Urothelium cell line (cell line): ENCODE data around the gene LRP2.

Experiments used
- DNase-seq: peaks from one replicate; pipeline ENCODE4 v3.0.0; 2011; ENCODE audit warnings: low spot score, mixed read lengths
- FAIRE-seq: peaks from 2 replicates; lab custom pipeline; 2011; peaks lifted over from hg19 to GRCh38; lab: Jason Lieb, UNC

LRP2 gene

DNA sequence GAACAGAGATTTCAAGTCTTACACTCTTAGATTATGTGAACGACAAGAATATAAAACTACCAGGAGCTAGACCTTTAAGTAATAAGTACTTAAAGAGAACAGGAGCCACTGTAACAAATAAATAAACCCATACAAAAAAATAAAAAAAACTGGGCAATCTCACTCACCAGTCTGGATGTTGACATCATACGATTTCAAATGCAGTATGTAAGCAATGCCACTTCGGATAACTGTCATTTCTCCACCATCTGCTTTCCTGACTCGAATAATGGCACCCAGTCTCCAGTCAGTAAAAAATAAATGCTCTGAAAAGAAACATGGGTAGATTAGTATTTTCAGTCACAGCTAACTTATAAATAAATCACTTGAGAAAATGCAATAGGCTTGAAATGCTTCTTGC lies 115.1 kb downstream of the LRP2 start:
- no peak for FAIRE-seq

DNA sequence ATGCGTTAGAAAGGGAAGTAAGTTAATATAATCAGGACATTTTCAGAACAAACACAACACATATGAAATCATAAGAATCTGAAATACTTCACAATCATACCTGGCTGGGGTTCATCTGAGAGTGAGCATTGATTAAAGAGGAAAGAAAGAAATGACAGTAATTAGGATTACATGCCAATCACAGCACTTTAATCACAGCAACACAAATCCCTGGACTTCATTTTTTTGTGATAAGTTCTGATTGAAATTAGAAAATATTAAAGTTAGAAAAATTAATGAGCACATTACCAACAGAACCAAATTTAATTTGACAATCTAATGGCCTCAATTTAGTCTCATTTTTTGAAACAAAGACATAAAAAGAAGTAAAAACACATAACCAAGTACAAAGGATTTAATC lies 121.9 kb downstream of the LRP2 start:
- no peak for FAIRE-seq
- DNase-seq: no peak

More for the DNA sequence above, 115.1 kb downstream of the LRP2 start:
- DNase-seq: no peak

DNA sequence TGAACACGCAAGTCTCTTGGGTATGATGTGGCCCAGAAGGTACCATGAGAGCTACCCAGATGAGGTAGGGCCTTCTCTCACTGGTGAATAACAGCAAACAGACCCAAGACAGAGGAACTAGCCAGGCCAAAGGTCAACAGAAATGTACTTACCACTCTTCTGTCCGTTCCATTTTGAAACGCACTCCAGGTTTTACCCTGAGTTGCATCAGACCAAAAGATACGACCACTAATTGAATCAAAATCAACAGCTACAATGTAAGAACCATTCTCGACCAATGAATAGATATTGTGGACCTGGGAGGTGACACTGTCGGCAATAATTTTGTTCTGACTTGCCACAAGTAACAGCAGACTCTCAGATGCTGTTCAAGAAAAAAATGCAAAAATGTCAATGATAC lies 124.4 kb downstream of the LRP2 start:
- FAIRE-seq: no peak

DNA sequence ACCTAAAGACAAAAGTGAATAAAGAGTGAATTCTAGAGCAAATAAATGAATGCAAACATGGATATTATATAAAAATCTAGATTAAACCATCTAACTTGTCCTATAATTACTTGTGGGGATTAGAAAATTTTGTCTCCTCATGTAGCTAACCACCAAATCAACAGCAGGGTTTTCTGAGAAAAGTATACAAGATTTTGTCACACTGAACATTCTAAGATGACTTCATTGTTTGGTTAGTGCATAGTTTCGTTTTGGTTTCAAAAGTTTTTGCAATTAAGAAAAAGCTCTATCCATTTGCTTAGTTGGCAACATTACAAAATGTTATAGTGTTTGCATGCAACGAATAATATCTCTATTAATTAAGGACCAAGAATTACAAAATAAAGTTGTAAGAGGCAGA lies 125.0 kb downstream of the LRP2 start:
- no peak for FAIRE-seq
- no peak for DNase-seq

More for the DNA sequence above, 124.4 kb downstream of the LRP2 start:
- no peak for DNase-seq

DNA sequence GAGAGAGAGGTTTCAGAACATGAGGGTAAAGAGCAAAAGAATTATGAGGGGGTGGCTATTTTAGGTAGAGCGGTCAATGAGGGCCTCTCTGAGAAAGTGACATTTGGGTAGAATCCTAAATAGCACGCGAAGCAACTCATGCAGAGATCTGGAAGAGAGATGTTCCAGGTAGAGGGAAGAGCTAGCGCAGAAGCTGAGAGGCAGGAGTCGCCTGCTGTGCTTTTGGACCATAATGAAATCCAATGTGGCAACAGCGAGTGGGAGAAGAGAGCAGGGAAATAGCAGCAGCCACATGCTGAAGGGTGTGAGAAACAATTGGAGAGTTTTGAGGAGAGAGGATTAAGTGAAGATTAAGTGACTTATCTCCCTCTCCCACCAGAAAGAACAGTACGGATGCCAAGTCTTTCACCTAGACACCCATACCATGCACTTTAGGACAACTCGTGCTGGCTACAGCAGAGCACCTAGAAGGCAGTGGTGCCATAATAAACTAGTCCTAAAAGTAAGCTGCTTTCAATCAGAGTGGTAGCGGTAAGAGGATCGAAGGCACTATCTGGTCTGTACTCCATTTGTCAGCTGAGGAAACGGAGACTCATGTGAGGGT lies 129.7 kb downstream of the LRP2 start:
- DNase-seq: no peak
- FAIRE-seq: no peak

DNA sequence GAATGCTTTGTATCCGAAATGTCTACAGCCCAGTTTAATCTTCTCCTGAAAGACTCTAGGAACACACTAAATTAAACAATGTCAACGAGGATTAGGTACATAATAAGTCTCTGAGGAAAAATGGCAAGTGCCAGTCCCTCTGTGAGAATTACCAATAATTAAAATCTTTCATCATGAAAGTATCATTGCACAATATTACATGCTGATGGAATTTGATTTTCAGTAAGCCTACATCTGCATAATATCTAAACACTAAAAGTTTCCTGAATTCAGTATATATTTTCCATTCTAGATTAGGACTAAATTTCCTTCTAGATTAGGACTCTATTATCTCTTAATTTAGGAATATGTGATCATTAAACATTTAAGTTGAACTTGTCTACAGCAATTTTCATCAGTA lies 132.1 kb downstream of the LRP2 start:
- FAIRE-seq (no peak), DNase-seq (no peak)

DNA sequence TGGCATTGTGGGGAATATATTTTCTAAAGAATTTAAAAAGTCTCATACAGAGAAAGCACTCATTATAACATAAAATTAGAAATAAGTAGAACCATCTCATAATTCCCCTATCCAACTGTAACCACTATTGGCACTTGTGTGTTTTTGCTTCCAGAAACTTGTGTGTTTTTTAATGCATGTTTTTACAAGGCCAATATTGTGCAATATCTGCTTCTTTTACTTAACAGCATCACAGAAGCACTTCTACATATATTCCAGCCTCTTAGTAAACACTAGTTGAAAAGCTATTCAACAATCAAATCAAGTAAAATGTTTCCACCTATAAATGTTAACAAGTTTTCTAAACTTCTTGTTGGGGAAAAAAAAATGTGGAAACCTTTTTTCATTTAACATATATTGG lies 132.7 kb downstream of the LRP2 start:
- FAIRE-seq (no peak), DNase-seq (no peak)

DNA sequence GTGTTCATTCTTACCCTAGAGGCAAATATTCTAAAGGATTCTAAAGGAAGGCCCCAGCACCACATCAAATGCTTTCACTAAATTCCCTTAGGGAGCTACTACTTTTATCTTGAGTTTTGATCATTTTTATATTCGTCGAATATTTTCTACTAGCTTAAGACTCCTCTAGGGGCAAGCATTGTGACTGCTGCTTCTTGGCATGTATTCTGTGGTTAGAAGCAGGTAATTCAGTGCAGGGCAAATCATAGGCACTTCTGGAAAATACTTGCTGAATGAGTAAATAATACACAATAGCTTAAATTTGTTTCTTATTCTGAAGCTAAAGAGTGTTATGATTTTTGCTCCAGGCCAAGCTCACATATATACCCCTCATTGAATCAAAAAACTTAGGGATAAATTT lies 136.4 kb downstream of the LRP2 start:
- DNase-seq (no peak), FAIRE-seq (no peak)

DNA sequence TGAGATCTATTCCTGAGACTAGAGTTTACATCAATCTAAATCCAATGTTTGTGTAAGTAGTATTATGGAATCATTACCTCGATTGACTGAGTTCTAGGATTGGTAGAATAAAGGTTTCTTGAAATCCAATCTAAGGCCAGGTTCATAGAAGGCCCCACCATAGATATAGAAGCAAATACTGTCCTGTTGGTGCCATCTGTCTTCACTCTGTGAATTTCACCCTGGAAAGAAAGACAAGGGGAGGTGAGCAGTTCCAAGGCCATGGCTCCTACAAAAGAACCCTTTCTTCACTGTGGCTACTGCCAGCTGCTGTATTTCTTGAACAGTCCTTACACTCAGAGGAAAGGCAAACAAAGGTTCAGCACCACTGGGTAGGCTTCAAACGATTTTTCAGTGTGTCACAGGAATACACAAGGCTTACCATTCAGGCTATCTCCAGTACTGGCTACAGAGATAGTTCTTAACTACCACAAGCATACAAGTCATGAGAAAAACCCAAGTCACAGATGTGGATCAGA lies 137.0 kb downstream of the LRP2 start:
- FAIRE-seq: no peak
- DNase-seq: no peak

DNA sequence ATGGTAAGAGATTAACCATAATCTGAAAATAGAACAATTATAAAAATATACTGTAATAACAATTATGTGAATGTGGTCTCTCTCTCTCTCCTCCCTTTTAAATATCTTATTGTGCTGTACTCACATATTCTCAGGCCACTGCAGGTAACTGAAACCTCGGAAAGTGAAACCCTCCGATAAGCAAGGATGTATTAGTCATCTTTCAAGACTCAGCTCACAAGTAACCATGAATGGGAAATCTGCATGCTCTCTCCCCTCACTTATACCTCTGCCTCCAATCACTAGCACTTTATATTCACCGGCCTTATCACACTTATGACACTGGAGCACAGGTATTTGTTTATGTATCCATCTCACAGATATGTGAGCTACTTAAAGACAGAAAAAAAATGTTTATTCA lies 139.7 kb downstream of the LRP2 start:
- FAIRE-seq: no peak

GRCh38 chr2:169221745-169222369 lies 140.5 kb downstream of the LRP2 start:
- DNase-seq (peak; percentile 29), FAIRE-seq (no peak)

More for the DNA sequence above, 139.7 kb downstream of the LRP2 start:
- DNase-seq: peak; percentile 10

- DNase-seq (no peak), FAIRE-seq (no peak)
These were observed 151.4 kb downstream of the LRP2 start for GRCh38 chr2:169210917-169211316.

DNA sequence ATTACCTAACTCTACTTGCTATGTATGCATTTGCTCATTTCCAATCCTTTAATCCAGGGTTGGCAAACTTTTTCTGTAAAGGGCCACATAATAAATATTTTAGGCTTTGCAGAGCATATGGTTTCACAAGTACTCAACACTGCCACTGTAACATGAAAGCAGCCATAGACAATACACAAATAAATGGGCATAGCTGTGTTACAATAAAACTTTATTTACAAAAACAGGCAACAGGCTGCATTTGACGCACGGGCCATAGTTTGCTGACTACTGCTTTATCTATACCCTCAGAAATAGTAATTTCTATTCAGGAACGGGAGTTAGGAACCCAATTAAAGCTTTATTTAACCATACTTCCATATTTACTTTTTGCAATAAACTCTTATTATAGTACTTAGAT lies 154.3 kb downstream of the LRP2 start:
- no peak for FAIRE-seq
- no peak for DNase-seq

- FAIRE-seq (no peak), DNase-seq (no peak)
These were observed 157.2 kb downstream of the LRP2 start for GRCh38 chr2:169205176-169205575.

- FAIRE-seq: no peak
These were observed 158.4 kb downstream of the LRP2 start for GRCh38 chr2:169203952-169204351.

GRCh38 chr2:169200756-169201155 lies 161.6 kb downstream of the LRP2 start:
- DNase-seq (no peak), FAIRE-seq (no peak)

More at GRCh38 chr2:169203952-169204351, 158.4 kb downstream of the LRP2 start:
- no peak for DNase-seq

DNA sequence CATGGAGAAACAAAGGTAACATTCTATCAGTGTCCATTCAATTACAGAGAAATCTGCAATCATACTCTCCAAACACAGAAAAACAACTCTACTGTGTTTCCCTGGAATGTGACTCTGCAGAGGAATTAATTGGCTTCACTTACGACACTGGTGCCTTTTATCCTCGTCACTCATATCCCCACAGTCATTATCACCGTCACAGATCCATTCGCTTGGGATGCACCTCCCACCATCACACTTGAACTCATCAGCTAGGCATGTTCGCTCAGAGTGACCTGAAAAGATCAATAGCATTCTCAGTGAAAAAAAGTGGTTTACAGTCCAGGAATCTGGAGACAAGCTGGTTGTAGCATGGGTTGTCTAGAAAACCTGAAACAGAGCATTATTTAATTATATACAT lies 168.7 kb downstream of the LRP2 start:
- DNase-seq (no peak), FAIRE-seq (no peak)

- DNase-seq (no peak), FAIRE-seq (no peak)
These were observed 172.0 kb downstream of the LRP2 start for GRCh38 chr2:169190197-169190775.

GRCh38 chr2:169189132-169189531 lies 173.2 kb downstream of the LRP2 start:
- DNase-seq (no peak), FAIRE-seq (peak; percentile 32)

DNA sequence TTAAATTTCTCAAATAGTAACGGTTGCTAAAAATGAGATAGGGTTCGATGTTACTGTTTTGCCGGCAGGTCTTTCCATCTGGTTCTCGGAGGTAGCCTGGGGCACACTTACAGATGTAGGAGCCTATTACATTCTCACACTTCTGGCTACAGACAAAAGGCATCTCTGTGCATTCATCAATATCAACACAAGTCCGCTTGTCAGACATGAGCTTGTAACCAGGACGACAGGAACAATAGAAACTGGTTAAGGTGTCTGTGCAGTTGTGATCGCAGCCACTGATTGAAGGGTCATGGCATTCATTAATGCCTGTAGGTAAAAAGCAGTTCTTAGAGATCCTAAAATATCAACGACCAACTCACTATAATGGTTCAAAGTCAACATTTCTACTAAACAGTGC lies 176.6 kb downstream of the LRP2 start:
- DNase-seq (no peak), FAIRE-seq (no peak)

DNA sequence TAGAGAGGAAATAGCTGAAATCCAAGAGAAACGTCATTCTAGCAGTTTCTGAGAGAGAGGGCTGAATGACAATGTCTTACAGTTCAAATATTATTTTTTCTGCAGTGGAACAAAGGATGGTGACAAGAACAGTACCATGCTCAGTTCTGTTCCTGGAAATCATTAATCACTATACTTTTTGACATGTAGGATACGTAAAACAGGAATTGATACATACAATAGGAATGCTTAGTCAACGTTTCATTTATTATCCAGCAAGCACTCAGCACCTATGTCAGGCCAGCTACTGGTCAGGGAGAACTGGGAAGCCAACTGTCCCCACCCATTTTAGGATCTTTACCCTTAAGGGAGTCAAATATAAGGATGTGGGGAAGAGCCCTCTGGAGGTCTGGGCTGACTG lies 178.3 kb downstream of the LRP2 start:
- DNase-seq (peak; percentile 13), FAIRE-seq (no peak)

DNA sequence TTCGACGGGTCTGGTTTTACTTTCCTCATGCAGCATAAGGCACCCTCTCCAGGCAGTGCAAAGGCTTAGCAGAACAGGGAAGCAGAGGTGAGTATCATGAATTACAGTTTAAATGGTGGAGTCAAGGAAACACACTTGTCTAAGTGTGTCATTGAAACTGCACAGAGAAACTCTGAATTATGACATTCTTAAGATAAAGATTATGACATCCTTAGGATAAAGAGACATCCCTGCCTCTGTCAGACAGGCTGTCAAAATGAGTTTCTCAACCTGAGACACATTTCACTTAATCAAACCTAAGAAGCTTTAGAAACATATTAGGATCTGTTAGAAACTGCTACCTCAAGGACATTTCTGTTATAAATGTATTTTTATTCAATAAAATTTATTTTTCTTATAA lies 179.8 kb downstream of the LRP2 start:
- no peak for DNase-seq
- FAIRE-seq: no peak
